Measurements from ENCODE around the gene ATXN2. TPM values are rescaled to one million over a fixed set of nuclear protein-coding genes. Genes with fewer than 3 reads are reported as not detected.

ATXN2 gene
- total and polyA plus RNA-seq, 2 experiments from 2014 or later = 19.2 to 56.4 TPM

DNA sequence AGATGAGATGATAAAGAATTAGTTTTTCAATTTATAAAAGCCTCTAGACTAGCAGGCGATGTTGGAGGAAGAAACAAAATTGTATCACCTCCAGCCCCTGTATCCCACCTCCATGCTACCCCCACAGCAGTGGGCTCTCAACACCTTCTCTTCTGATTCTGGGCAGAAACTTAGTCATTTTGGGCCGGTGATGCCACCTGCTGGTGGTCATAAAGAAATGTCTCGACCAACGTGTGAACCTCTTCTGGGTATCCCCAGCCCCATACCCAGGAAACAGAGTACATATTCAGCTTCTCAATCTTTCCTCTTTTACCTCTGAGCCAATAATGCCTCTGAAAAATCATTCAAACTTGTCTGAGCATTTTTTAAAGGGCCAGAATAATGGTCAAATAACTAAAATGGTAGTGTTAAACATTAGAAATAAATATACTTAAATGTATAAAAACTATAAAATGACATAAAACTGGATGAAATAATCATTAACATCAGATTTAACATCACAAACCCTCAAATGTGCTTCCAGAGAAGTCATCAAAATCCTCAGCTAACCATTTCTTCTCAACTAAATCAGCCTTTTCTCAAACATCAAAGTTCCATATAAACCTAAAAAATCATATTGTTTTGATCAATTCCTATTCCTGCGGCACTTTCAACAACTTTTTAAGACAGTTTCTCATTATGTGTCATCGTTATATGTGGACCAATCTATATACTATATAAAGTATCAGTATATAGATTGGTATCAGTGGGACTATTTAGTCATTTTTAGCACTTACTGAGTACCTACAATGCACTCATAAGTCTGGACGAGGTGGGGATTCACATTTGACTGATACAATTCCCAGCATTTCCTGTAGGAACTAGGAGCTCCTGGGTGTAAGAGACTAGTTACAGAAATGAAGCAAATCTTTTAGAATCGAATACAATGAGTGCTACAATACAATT is 69.4 kb downstream of the ATXN2 start:
- H3F3A ChIP-seq (ENCODE audit: insufficient read depth) = peaks cover 21% of the 10 kb centered on the region
- no peak overlapping the region for H2AFZ ChIP-seq
- no peaks in the 10 kb centered on the region for H3K9me2 ChIP-seq (ENCODE audit: insufficient read depth)
- no peaks in the 10 kb centered on the region for H3K9me3 ChIP-seq (ENCODE audit: low read depth)
- no peak overlapping the region for H3K27ac ChIP-seq
- H3K9ac ChIP-seq = no peak overlapping the region
- WGBS, 2 experiments (ENCODE audit: low coverage in 1 of 2, low lambda C conversion rate in 2 of 2, missing lambda C conversion rate in 2 of 2) = 59 to 60% methylated on average over 8 of the region's 8 CpGs
- H3K4me3 ChIP-seq = no peak overlapping the region
- H3K27me3 ChIP-seq (replicated peaks; ENCODE audit: insufficient read depth) = no peaks in the 10 kb centered on the region
- H3K79me2 ChIP-seq (ENCODE audit: insufficient read depth) = peaks cover 95% of the 10 kb centered on the region
- TF ChIP-seq EZH2phosphoT487 (IDR thresholded peaks at IDR 0.05; ENCODE audit: insufficient read depth, low read depth) (no peak), EZH2 (IDR thresholded peaks at IDR 0.05; ENCODE audit: insufficient read depth, poor library complexity, severe bottlenecking) (no peak)
- no peaks in the 10 kb centered on the region for H4K20me1 ChIP-seq (ENCODE audit: insufficient read depth)
- in situ Hi-C loops (cut with MboI) = no loop called here
- H3K36me3 ChIP-seq (ENCODE audit: low read depth) = peaks cover 48% of the 10 kb centered on the region
- no peak overlapping the region for H3K4me2 ChIP-seq (ENCODE audit: unreplicated experiment)
- no peaks in the 10 kb centered on the region for H3K4me1 ChIP-seq (ENCODE audit: insufficient read depth)
- DNase-seq = peak; percentile 72

DNA sequence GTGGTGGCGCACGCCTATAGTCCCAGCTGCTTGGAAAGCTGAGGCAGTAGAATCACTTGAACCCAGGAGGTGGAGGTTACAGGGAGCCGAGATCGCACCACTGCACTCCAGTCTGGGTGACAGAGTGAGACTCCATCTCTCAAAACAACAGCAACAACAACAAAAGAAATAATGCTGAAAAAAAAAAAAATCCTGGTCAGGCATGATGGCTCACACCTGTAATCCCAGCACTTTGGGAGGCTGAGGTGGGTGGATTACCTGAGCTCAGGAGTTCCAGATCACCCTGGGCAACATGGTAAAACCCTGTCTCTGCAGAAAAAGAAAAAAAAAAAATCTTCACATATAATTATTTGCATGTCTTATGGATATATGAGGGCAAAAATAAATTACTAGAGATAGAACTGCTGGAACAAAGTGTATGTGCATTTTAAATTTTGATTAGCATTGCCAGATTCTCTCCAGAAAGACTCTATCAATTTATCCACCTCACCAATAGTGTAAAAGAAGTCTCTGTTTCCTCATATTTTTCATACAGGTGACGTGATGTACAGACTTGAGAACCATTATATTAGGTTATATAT is 75.4 kb downstream of the ATXN2 start:
- H3K36me3 ChIP-seq (ENCODE audit: low read depth) = peaks cover 89% of the 10 kb centered on the region
- in situ Hi-C loops (cut with MboI) = no loop called here
- H3K4me3 ChIP-seq = no peak overlapping the region

DNA sequence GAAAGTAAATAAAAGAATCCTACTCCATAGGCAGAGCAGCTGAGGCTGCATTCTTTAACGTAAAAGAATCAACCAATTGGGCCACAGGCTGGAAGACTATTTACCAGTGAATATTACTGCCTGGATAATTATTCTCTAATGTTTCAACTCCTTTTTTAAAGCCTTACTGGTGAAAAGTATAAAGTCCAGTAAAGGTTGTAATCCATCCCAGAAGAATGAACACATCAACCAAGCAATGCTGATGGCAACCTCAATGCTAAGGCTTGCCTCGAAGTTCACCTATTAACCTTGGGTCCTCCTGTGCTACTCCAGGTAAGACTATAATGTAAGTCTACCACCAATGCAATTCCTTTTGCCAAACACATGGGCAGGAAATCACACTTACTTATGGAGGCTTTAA is 77.3 kb downstream of the ATXN2 start:
- no peak for TF ChIP-seq EZH2phosphoT487 (IDR thresholded peaks at IDR 0.05; ENCODE audit: insufficient read depth, low read depth)
- no peak for TF ChIP-seq EZH2 (IDR thresholded peaks at IDR 0.05; ENCODE audit: insufficient read depth, poor library complexity, severe bottlenecking)
- in situ Hi-C loops (cut with MboI) = no loop called here
- Histone ChIP-seq H3K9ac (no peak overlapping the region), H3F3A (ENCODE audit: insufficient read depth) (peaks cover 29% of the 10 kb centered on the region), H3K9me2 (ENCODE audit: insufficient read depth) (no peaks in the 10 kb centered on the region), H3K4me3 (no peak overlapping the region), H3K4me2 (ENCODE audit: unreplicated experiment) (no peak overlapping the region), H3K36me3 (ENCODE audit: low read depth) (peaks cover 86% of the 10 kb centered on the region), H3K27ac (no peak overlapping the region), H3K79me2 (ENCODE audit: insufficient read depth) (peaks cover 95% of the 10 kb centered on the region), H3K4me1 (ENCODE audit: insufficient read depth) (no peaks in the 10 kb centered on the region), H4K20me1 (ENCODE audit: insufficient read depth) (no peaks in the 10 kb centered on the region), H2AFZ (no peak overlapping the region), H3K9me3 (ENCODE audit: low read depth) (no peaks in the 10 kb centered on the region), H3K27me3 (replicated peaks; ENCODE audit: insufficient read depth) (no peaks in the 10 kb centered on the region)
- 92 to 99% methylated on average over 2 of the region's 2 CpGs for WGBS, 2 experiments (ENCODE audit: low coverage in 1 of 2, low lambda C conversion rate in 2 of 2, missing lambda C conversion rate in 2 of 2)
- DNase-seq = no peak

More for the DNA sequence above, 75.4 kb downstream of the ATXN2 start:
- Histone ChIP-seq H3K9me3 (ENCODE audit: low read depth) (no peaks in the 10 kb centered on the region), H2AFZ (no peak overlapping the region), H3K79me2 (ENCODE audit: insufficient read depth) (peaks cover 97% of the 10 kb centered on the region), H3K9me2 (ENCODE audit: insufficient read depth) (no peaks in the 10 kb centered on the region), H3K27ac (no peak overlapping the region), H3F3A (ENCODE audit: insufficient read depth) (peaks cover 25% of the 10 kb centered on the region), H3K9ac (no peak overlapping the region), H3K4me2 (ENCODE audit: unreplicated experiment) (no peak overlapping the region), H4K20me1 (ENCODE audit: insufficient read depth) (no peaks in the 10 kb centered on the region), H3K27me3 (replicated peaks; ENCODE audit: insufficient read depth) (no peaks in the 10 kb centered on the region), H3K4me1 (ENCODE audit: insufficient read depth) (no peaks in the 10 kb centered on the region)
- WGBS, 2 experiments (ENCODE audit: low coverage in 1 of 2, low lambda C conversion rate in 2 of 2, missing lambda C conversion rate in 2 of 2) = 100% methylated on average over 5 of the region's 5 CpGs
- TF ChIP-seq EZH2 (IDR thresholded peaks at IDR 0.05; ENCODE audit: insufficient read depth, poor library complexity, severe bottlenecking) = no peak
- TF ChIP-seq EZH2phosphoT487 (IDR thresholded peaks at IDR 0.05; ENCODE audit: insufficient read depth, low read depth) = no peak
- DNase-seq = no peak

DNA sequence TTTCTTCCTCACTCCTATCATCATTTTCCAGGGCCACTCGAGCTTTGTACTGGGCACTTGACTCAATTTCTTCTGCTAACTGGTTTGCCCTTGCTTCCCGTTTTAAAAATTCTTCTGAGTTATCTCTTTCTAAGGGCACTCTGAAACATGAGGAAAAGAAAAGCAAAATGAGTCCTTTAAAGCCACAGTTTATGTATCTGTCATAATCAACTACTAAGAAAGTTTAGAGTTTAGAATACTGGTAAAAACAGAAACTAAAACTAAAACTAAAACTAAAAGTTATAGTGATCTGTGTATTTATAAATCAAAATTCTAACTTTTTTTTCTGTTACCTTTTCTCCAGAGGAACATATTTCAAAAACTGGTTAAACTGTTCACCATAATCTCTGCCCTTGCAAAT is 79.2 kb downstream of the ATXN2 start:
- H3K9ac ChIP-seq = no peak overlapping the region
- no peak overlapping the region for H2AFZ ChIP-seq
- H3F3A ChIP-seq (ENCODE audit: insufficient read depth) = peaks cover 23% of the 10 kb centered on the region
- in situ Hi-C loops (cut with MboI) = no loop called here
- no peaks in the 10 kb centered on the region for H3K9me3 ChIP-seq (ENCODE audit: low read depth)
- no peaks in the 10 kb centered on the region for H4K20me1 ChIP-seq (ENCODE audit: insufficient read depth)
- no peaks in the 10 kb centered on the region for H3K27me3 ChIP-seq (replicated peaks; ENCODE audit: insufficient read depth)
- H3K4me3 ChIP-seq = no peak overlapping the region
- TF ChIP-seq EZH2 (IDR thresholded peaks at IDR 0.05; ENCODE audit: insufficient read depth, poor library complexity, severe bottlenecking) (no peak), EZH2phosphoT487 (IDR thresholded peaks at IDR 0.05; ENCODE audit: insufficient read depth, low read depth) (no peak)
- DNase-seq = no peak
- H3K9me2 ChIP-seq (ENCODE audit: insufficient read depth) = no peaks in the 10 kb centered on the region
- H3K36me3 ChIP-seq (ENCODE audit: low read depth) = peaks cover 94% of the 10 kb centered on the region
- no peak overlapping the region for H3K27ac ChIP-seq
- peaks cover 94% of the 10 kb centered on the region for H3K79me2 ChIP-seq (ENCODE audit: insufficient read depth)
- H3K4me2 ChIP-seq (ENCODE audit: unreplicated experiment) = no peak overlapping the region
- 97 to 100% methylated on average over 2 of the region's 2 CpGs for WGBS, 2 experiments (ENCODE audit: low coverage in 1 of 2, low lambda C conversion rate in 2 of 2, missing lambda C conversion rate in 2 of 2)
- H3K4me1 ChIP-seq (ENCODE audit: insufficient read depth) = no peaks in the 10 kb centered on the region
